GM12892 (cell line): ENCODE results near the gene HRH4.

Experiments
- POLR2A ChIP-seq: IDR thresholded peaks from 2 replicates; pipeline ENCODE4 v1.6.1; 2011; ENCODE audit warnings: low read depth, low read length, control low read depth
- POLR2AphosphoS5 ChIP-seq: IDR thresholded peaks from 2 replicates; pipeline ENCODE4 v1.6.1; 2011; ENCODE audit warnings: low read depth, low read length, control low read depth
- TAF1 ChIP-seq: IDR thresholded peaks from 2 replicates; pipeline ENCODE4 v1.6.1; 2011; ENCODE audit warnings: low read depth, mild to moderate bottlenecking, control low read depth, low read length, borderline replicate concordance

- no peak for TF ChIP-seq TAF1
- TF ChIP-seq POLR2A: no peak
- TF ChIP-seq POLR2AphosphoS5: no peak
These were observed 38.6 kb upstream of the HRH4 start for GRCh38 chr18:24421831-24422230.
